IMR-90 (cell line): ENCODE measurements around the gene CDK11B. TPM values are rescaled to one million over a fixed set of nuclear protein-coding genes. Genes with fewer than 3 reads are reported as not detected.

Source experiments
- ATAC-seq: fragments of 200-7000 bp; cut with Tn5 transposase; 2 replicates; pipeline ENCODE4 v1.9.1; 2020; ENCODE audit warnings: low read depth, mild to moderate bottlenecking, moderate library complexity
- BruUV-seq: library from RNA; stranded (reverse); fragments of 400-500 nt; replicated peaks from 2 replicates; lab custom pipeline; 2021; lab: Mats Ljungman, UMichigan
- CTCF ChIA-PET: fragments of 300-600 bp; formaldehyde crosslinking; extraction: SDS; loops from one replicate; lab custom pipeline; 2021; ENCODE audit warnings: antibody characterized with exemption; lab: Yijun Ruan, JAX
- POLR2A ChIA-PET: fragments of 300-600 bp; sonication (Branson Sonifier 250); formaldehyde crosslinking; loops from one replicate; lab custom pipeline; 2022; ENCODE audit warnings: antibody characterized with exemption; ENCODE audit not compliant: unreplicated experiment; lab: Charles Lee
- DNase-seq: peaks from one replicate; pipeline ENCODE4 v3.0.0; 2013
- H2AFZ ChIP-seq: replicated peaks from 2 replicates; pipeline ENCODE3; 2013; ENCODE audit warnings: low read length, mild to moderate bottlenecking; ENCODE audit not compliant: poor library complexity
- H2AK5ac ChIP-seq: 2 replicates; pipeline ENCODE4 v1.6.1; 2013; ENCODE audit warnings: low read depth, low read length, inconsistent platforms
- H2AK9ac ChIP-seq: replicated peaks from 2 replicates; pipeline ENCODE3; 2013; ENCODE audit warnings: mild to moderate bottlenecking, low read depth, low read length, moderate library complexity; ENCODE audit not compliant: poor library complexity
- H2BK120ac ChIP-seq: 2 replicates; pipeline ENCODE4 v1.6.1; 2013; ENCODE audit warnings: low read depth, low read length, inconsistent platforms
- H2BK15ac ChIP-seq: 3 replicates; pipeline ENCODE4 v1.6.1; 2013; ENCODE audit warnings: low read depth, low read length, inconsistent platforms
- H2BK20ac ChIP-seq: 2 replicates; pipeline ENCODE4 v1.6.1; 2013; ENCODE audit warnings: low read depth, mild to moderate bottlenecking, inconsistent platforms, low read length, moderate library complexity
- H2BK5ac ChIP-seq: 2 replicates; pipeline ENCODE4 v1.6.1; 2013; ENCODE audit warnings: mild to moderate bottlenecking, low read depth, low read length, inconsistent platforms; ENCODE audit not compliant: poor library complexity, severe bottlenecking
- H3K14ac ChIP-seq: replicated peaks from 2 replicates; pipeline ENCODE4 v1.6.1; 2013; ENCODE audit warnings: low read depth, low read length, inconsistent platforms
- H3K18ac ChIP-seq: 2 replicates; pipeline ENCODE4 v1.6.1; 2013; ENCODE audit warnings: low read depth, low read length, control low read depth
- H3K23ac ChIP-seq: 2 replicates; pipeline ENCODE4 v1.6.1; 2013; ENCODE audit warnings: low read depth, low read length, inconsistent platforms
- H3K27ac ChIP-seq: 2 replicates; pipeline ENCODE4 v1.5.1; 2013; ENCODE audit warnings: mild to moderate bottlenecking, control low read depth, low read length; ENCODE audit not compliant: insufficient read depth
- H3K27me3 ChIP-seq: 2 replicates; pipeline ENCODE4 v1.6.1; 2013; ENCODE audit warnings: low read length; ENCODE audit not compliant: control insufficient read depth, insufficient read depth
- H3K36me3 ChIP-seq: 2 replicates; pipeline ENCODE4 v1.6.1; 2013; ENCODE audit warnings: low read length, mixed read lengths; ENCODE audit not compliant: control insufficient read depth, insufficient read depth
- H3K4ac ChIP-seq: 2 replicates; pipeline ENCODE4 v1.6.1; 2013; ENCODE audit warnings: low read depth, low read length, inconsistent platforms
- H3K4me1 ChIP-seq: 2 replicates; pipeline ENCODE4 v1.6.1; 2013; ENCODE audit warnings: low read length, mixed read lengths; ENCODE audit not compliant: control insufficient read depth, insufficient read depth
- H3K4me2 ChIP-seq: 2 replicates; pipeline ENCODE4 v1.6.1; 2013; ENCODE audit warnings: low read depth, mild to moderate bottlenecking, control low read depth, low read length, moderate library complexity
- H3K4me3 ChIP-seq: 2 replicates; pipeline ENCODE4 v1.5.1; 2013; ENCODE audit warnings: low read depth, mild to moderate bottlenecking, control low read depth, low read length, moderate library complexity; ENCODE audit not compliant: insufficient read depth
- H3K56ac ChIP-seq: 2 replicates; pipeline ENCODE4 v1.6.1; 2013; ENCODE audit warnings: low read length, inconsistent platforms; ENCODE audit not compliant: insufficient read depth; ENCODE audit errors: extremely low read depth
- H3K79me1 ChIP-seq, 2 experiments: 2 replicates each; pipeline ENCODE4 v1.6.1; 2013; ENCODE audit warnings: low read length in 2 of 2, inconsistent platforms in 1 of 2, low read depth in 1 of 2
- H3K9ac ChIP-seq: 2 replicates; pipeline ENCODE4 v1.6.1; 2013; ENCODE audit warnings: low read depth, low read length, control low read depth
- H3K9me1 ChIP-seq: 2 replicates; pipeline ENCODE4 v1.6.1; 2013; ENCODE audit warnings: low read length, inconsistent platforms; ENCODE audit not compliant: insufficient read depth
- H3K9me3 ChIP-seq: 2 replicates; pipeline ENCODE4 v1.6.1; 2013; ENCODE audit warnings: low read length; ENCODE audit not compliant: control insufficient read depth, insufficient read depth
- H4K20me1 ChIP-seq: 2 replicates; pipeline ENCODE4 v1.6.1; 2013; ENCODE audit warnings: low read length, inconsistent platforms; ENCODE audit not compliant: insufficient read depth
- H4K5ac ChIP-seq: 2 replicates; pipeline ENCODE4 v1.6.1; 2013; ENCODE audit warnings: mild to moderate bottlenecking, low read depth, low read length, control low read depth
- H4K8ac ChIP-seq, 2 experiments: 2 replicates each; pipeline ENCODE4 v1.6.1; 2013; ENCODE audit warnings: low read depth in 2 of 2, low read length in 2 of 2, control low read depth in 1 of 2, inconsistent platforms in 1 of 2
- H4K91ac ChIP-seq: 2 replicates; pipeline ENCODE4 v1.6.1; 2013; ENCODE audit warnings: low read depth, low read length, inconsistent platforms; ENCODE audit not compliant: insufficient read depth
- BHLHE40 ChIP-seq: fragments of 150-350 bp; IDR thresholded peaks from 2 replicates; pipeline ENCODE4 v1.6.1; 2016; ENCODE audit warnings: mild to moderate bottlenecking, low read depth, low read length
- CEBPB ChIP-seq: IDR thresholded peaks from 2 replicates; pipeline ENCODE4 v1.6.1; 2012; ENCODE audit warnings: low read depth, low read length, improper control_type of control experiment
- CHD1 ChIP-seq: IDR thresholded peaks from 2 replicates; pipeline ENCODE4 v1.6.1; 2012; ENCODE audit warnings: low read depth, low read length, improper control_type of control experiment
- FOS ChIP-seq: fragments of 150-350 bp; IDR thresholded peaks from 2 replicates; pipeline ENCODE4 v1.6.1; 2016; ENCODE audit warnings: low read depth, low read length
- MAFK ChIP-seq: IDR thresholded peaks from 2 replicates; pipeline ENCODE4 v1.6.1; 2012; ENCODE audit warnings: low read depth, low read length, improper control_type of control experiment
- MAZ ChIP-seq: IDR thresholded peaks from 2 replicates; pipeline ENCODE4 v1.6.1; 2012; ENCODE audit warnings: low read depth, mild to moderate bottlenecking, low read length, improper control_type of control experiment, moderate library complexity, borderline replicate concordance
- MXI1 ChIP-seq: IDR thresholded peaks from 2 replicates; pipeline ENCODE4 v1.6.1; 2012; ENCODE audit warnings: low read depth, mild to moderate bottlenecking, low read length, moderate library complexity, borderline replicate concordance
- NFE2L2 ChIP-seq: fragments of 150-350 bp; IDR thresholded peaks from 2 replicates; pipeline ENCODE4 v1.6.1; 2016; ENCODE audit warnings: low read depth, mild to moderate bottlenecking, low read length
- POLR2A ChIP-seq: IDR thresholded peaks from 2 replicates; pipeline ENCODE4 v1.6.1; 2012; ENCODE audit warnings: mild to moderate bottlenecking, low read depth, low read length
- RAD21 ChIP-seq: IDR thresholded peaks from 2 replicates; pipeline ENCODE4 v1.6.1; 2012; ENCODE audit warnings: low read length, improper control_type of control experiment
- RCOR1 ChIP-seq: IDR thresholded peaks from 2 replicates; pipeline ENCODE4 v1.6.1; 2012; ENCODE audit warnings: mild to moderate bottlenecking, low read length, improper control_type of control experiment; ENCODE audit not compliant: insufficient replicate concordance
- RFX5 ChIP-seq: IDR thresholded peaks from 2 replicates; pipeline ENCODE4 v1.8.0; 2012; ENCODE audit warnings: low read depth, mild to moderate bottlenecking, low read length, moderate library complexity
- SMC3 ChIP-seq: fragments of 150-350 bp; IDR thresholded peaks from 2 replicates; pipeline ENCODE4 v1.6.1; 2016; ENCODE audit warnings: low read depth, mild to moderate bottlenecking, antibody characterized with exemption, low read length, moderate library complexity
- USF2 ChIP-seq: fragments of 150-350 bp; IDR thresholded peaks from 2 replicates; pipeline ENCODE4 v1.6.1; 2017; ENCODE audit warnings: mild to moderate bottlenecking, antibody characterized with exemption, low read length, low read depth
- WGBS, 2 experiments: methylation state at CpG; one replicate each; pipeline versions ENCODE4 v1.1.5 to v1.1.7; 2013; ENCODE audit warnings: missing lambda C conversion rate in 2 of 2; ENCODE audit not compliant: insufficient read length in 1 of 2; ENCODE audit errors: extremely low coverage in 2 of 2; 5-methylcytosine and 5-hydroxymethylcytosine counted together
- dilution Hi-C: fragments of 300-500 bp; cut with HindIII; formaldehyde crosslinking; loops from one replicate; pipeline ENCODE4 v1.14.3; 2018; ENCODE audit warnings: low sequenced_read_pairs; ENCODE audit not compliant: unreplicated experiment
- in situ Hi-C: fragments of 300-500 bp; cut with MboI; formaldehyde crosslinking; loops from 3 replicates; pipeline ENCODE4 v1.14.3; 2019; ENCODE audit warnings: low sequenced_read_pairs, inconsistent platforms, mixed read lengths
- intact Hi-C: fragments of 100-400 bp; cut with micrococcal nuclease; formaldehyde crosslinking; loops from 2 replicates; pipeline ENCODE4 v1.10.0; 2022
- polyA plus RNA-seq, 3 experiments: library from polyadenylated mRNA; depleted of rRNA; stranded (reverse); fragments of >200 nt; gene quantifications; 2 replicates each; pipeline ENCODE4 v1.2.3, GENCODE V29; 2012; ENCODE audit warnings: low replicate concordance in 1 of 3
- total RNA-seq: library from RNA; depleted of rRNA; stranded (reverse); fragments of >200 nt; gene quantifications from 2 replicates; pipeline ENCODE4 v1.2.3, GENCODE V29; 2012
- TF ChIP-seq, protein P1 (sequence below): conservative IDR thresholded peaks from 2 replicates; pipeline ENCODE4 v1.5.1; 2012; ENCODE audit warnings: mild to moderate bottlenecking, low read depth, low read length, improper control_type of control experiment
- TF ChIP-seq, protein P2 (sequence below): fragments of 150-350 bp; IDR thresholded peaks from 2 replicates; pipeline ENCODE4 v1.6.1; 2016; ENCODE audit warnings: low read depth, mild to moderate bottlenecking, low read length, moderate library complexity, borderline replicate concordance

Gene CDK11B
- total and polyA plus RNA-seq, 2 of the 4 experiments (the other 2 are of a cell fraction) = 8.2 to 19.1 TPM

DNA sequence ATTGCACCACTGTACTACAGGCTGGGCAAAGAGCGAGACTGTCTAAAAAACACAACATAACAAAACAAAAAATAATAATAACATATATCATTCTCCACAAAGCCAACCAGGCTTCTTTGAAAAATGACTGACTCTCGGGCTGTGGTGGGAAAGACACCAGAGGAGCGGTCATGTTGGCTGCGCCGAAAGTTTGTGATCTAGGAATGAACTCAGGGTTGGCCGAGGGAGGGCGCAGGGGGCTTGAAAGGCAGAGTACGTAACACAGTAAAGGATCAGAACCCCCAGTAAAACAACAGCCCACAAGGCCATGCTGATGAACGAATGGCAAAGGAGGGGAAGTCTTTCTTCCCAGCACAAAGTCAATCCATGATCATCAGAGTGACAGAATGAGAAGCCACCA lies 29.0 kb upstream of the CDK11B start:
- dilution Hi-C loops = no loop called here
- H4K91ac ChIP-seq = no peak overlapping the region; the same call in 1 of the 2 replicates
- 80% methylated on average over 1 of the region's 9 CpGs; no CpG with 5 or more reads in 1 of the 2 experiments for WGBS, 2 experiments
- H3K23ac ChIP-seq = no peak overlapping the region
- H3K9me3 ChIP-seq = no peaks in the 10 kb centered on the region
- no peak overlapping the region for H2AK9ac ChIP-seq
- no peak overlapping the region for H3K4me2 ChIP-seq
- CTCF ChIA-PET = no interaction called here
- H3K79me1 ChIP-seq = peaks cover 20 to 39% of the 10 kb centered on the region in 2 experiments
- POLR2A ChIA-PET = no interaction called here
- H4K5ac ChIP-seq = no peak overlapping the region
- no peak overlapping the region for H4K8ac ChIP-seq
- no peaks in the 10 kb centered on the region for H3K27me3 ChIP-seq
- H3K18ac ChIP-seq = no peak overlapping the region
- no peak overlapping the region for H3K14ac ChIP-seq
- peaks cover 21% of the 10 kb centered on the region for H3K36me3 ChIP-seq
- 0 out of 3 replicates have a peak overlapping the region, but pooled peaks have one; percentile 68 for H2BK15ac ChIP-seq
- ATAC-seq (no peak), DNase-seq (no peak)
- intact Hi-C loops = no loop called here
- H3K9me1 ChIP-seq = peaks cover 16% of the 10 kb centered on the region
- TF ChIP-seq POLR2A (no peak), MAFK (no peak), SMC3 (no peak), MAZ (no peak), NFE2L2 (no peak), RAD21 (no peak), CHD1 (no peak), USF2 (no peak), BHLHE40 (no peak), RCOR1 (no peak), FOS (no peak), MXI1 (no peak), RFX5 (no peak), CEBPB (no peak)
- TF ChIP-seq, protein P1, sequence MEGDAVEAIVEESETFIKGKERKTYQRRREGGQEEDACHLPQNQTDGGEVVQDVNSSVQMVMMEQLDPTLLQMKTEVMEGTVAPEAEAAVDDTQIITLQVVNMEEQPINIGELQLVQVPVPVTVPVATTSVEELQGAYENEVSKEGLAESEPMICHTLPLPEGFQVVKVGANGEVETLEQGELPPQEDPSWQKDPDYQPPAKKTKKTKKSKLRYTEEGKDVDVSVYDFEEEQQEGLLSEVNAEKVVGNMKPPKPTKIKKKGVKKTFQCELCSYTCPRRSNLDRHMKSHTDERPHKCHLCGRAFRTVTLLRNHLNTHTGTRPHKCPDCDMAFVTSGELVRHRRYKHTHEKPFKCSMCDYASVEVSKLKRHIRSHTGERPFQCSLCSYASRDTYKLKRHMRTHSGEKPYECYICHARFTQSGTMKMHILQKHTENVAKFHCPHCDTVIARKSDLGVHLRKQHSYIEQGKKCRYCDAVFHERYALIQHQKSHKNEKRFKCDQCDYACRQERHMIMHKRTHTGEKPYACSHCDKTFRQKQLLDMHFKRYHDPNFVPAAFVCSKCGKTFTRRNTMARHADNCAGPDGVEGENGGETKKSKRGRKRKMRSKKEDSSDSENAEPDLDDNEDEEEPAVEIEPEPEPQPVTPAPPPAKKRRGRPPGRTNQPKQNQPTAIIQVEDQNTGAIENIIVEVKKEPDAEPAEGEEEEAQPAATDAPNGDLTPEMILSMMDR = no peak
- TF ChIP-seq, protein P2, sequence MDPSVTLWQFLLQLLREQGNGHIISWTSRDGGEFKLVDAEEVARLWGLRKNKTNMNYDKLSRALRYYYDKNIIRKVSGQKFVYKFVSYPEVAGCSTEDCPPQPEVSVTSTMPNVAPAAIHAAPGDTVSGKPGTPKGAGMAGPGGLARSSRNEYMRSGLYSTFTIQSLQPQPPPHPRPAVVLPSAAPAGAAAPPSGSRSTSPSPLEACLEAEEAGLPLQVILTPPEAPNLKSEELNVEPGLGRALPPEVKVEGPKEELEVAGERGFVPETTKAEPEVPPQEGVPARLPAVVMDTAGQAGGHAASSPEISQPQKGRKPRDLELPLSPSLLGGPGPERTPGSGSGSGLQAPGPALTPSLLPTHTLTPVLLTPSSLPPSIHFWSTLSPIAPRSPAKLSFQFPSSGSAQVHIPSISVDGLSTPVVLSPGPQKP = no peak
- no peak overlapping the region for H3K56ac ChIP-seq
- H2AFZ ChIP-seq = no peak overlapping the region
- H2BK120ac ChIP-seq = no peak overlapping the region
- H2AK5ac ChIP-seq = peak overlapping the region; percentile 82
- peaks cover 5% of the 10 kb centered on the region for H3K4me1 ChIP-seq
- no peak overlapping the region; the same call in 1 of the 2 replicates for H3K4ac ChIP-seq
- peak overlapping the region; percentile 5; the same call in 1 of the 2 replicates for H2BK20ac ChIP-seq
- BruUV-seq = no TSS peak
- H3K27ac ChIP-seq = peak overlapping the region; percentile 65; the same call in 1 of the 2 replicates
- no peak overlapping the region for H3K4me3 ChIP-seq
- in situ Hi-C loops = loop anchor here (5.0 kb wide), 1 partner anchor 54 kb away; no protein-coding TSS in a partner anchor
- H2BK5ac ChIP-seq = no peak overlapping the region
- no peak overlapping the region for H3K9ac ChIP-seq
- H4K20me1 ChIP-seq = peaks cover 27% of the 10 kb centered on the region
